Neuron (in vitro differentiated cells): ENCODE data around the gene ENTPD8.
"Not testable (repeated sequence)": the region's sequence is repeated elsewhere in the genome, so short reads cannot be mapped to it uniquely, and the experiment has no call there.

Experiments
- H2AFZ ChIP-seq: one replicate; pipeline ENCODE4 v1.6.1; 2013; ENCODE audit warnings: low read depth, mild to moderate bottlenecking, inconsistent platforms, low read length, moderate library complexity
- H3K27me3 ChIP-seq: one replicate; pipeline ENCODE4 v1.6.1; 2013; ENCODE audit warnings: low read length; ENCODE audit not compliant: insufficient read depth
- H3K36me3 ChIP-seq: one replicate; pipeline ENCODE4 v1.6.1; 2013; ENCODE audit warnings: low read length; ENCODE audit not compliant: insufficient read depth
- H3K4me1 ChIP-seq: one replicate; pipeline ENCODE4 v1.6.1; 2013; ENCODE audit warnings: low read length; ENCODE audit not compliant: insufficient read depth
- H3K4me3 ChIP-seq: 2 replicates; pipeline ENCODE4 v1.5.1; 2013; ENCODE audit warnings: mild to moderate bottlenecking, low read length, moderate library complexity
- H3K9me3 ChIP-seq: one replicate; pipeline ENCODE4 v1.6.1; 2013; ENCODE audit warnings: low read length

The ENTPD8 gene

DNA sequence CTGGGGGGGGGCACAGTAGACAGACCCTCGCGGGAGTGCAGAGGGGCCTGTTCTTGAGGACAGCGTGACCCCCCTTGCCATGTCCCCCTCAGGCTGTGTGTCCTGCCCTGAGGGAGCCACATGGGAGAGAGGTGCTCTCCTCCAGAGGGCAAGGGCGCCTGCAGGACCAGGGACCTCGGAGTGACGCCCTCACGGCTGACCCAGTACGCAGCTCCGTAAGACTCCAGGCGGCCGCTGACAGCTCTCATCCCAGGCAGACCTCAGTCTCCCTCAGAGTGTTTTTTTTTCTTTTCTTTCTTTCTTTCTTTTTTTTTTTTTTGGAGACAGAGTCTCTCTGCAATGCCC is 45.5 kb downstream of the ENTPD8 start:
- no peaks in the 10 kb centered on the region for H3K27me3 ChIP-seq
- H3K4me1 ChIP-seq = peaks cover 4% of the 10 kb centered on the region
- no peak overlapping the region for H2AFZ ChIP-seq
- H3K4me3 ChIP-seq = no peak overlapping the region
- H3K9me3 ChIP-seq = peaks cover 4% of the 10 kb centered on the region
- H3K36me3 ChIP-seq = peaks cover 2% of the 10 kb centered on the region

DNA sequence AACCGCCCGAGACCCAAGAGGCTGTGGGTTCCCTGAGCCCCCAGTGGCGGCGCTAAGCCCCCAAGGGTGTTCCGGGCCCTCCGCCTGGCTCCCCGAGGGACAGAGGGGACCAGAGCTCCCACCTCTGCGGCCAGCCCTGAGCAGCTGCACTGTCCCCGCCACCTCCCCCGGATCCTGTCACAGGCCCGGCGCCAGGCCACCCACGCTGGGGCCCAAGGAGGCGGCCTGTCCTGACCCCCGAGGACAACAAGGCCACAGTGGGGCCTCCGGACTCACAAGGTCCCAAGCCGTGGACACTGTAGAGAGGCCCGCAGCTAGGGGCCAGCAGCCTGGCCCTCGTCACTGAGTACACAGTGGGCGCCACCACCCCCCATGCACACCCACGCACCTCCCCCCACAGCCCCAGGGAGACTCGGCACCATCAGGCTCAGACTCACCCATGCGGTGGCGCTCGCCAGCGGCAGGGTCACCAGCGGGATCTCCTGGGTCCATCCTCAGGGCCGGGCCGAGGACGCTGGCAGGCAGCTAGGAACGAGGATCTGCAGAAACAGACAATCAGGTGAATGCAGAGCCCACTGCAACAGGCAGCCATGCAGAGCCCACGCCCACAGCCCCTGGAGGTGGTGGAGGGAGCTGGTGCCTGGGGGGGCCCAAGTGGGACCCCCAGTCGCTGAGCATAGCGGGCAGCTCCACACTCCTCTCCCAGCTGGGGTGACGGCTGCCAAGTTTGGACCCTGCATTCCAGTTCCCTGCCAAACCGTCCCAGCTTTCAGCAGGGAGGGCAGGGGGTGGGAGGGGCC is 46.1 kb downstream of the ENTPD8 start:
- Histone ChIP-seq H3K4me3 (no peak overlapping the region), H3K4me1 (peaks cover 4% of the 10 kb centered on the region), H3K36me3 (peaks cover 2% of the 10 kb centered on the region), H3K9me3 (peaks cover 4% of the 10 kb centered on the region), H3K27me3 (no peaks in the 10 kb centered on the region), H2AFZ (no peak overlapping the region)

DNA sequence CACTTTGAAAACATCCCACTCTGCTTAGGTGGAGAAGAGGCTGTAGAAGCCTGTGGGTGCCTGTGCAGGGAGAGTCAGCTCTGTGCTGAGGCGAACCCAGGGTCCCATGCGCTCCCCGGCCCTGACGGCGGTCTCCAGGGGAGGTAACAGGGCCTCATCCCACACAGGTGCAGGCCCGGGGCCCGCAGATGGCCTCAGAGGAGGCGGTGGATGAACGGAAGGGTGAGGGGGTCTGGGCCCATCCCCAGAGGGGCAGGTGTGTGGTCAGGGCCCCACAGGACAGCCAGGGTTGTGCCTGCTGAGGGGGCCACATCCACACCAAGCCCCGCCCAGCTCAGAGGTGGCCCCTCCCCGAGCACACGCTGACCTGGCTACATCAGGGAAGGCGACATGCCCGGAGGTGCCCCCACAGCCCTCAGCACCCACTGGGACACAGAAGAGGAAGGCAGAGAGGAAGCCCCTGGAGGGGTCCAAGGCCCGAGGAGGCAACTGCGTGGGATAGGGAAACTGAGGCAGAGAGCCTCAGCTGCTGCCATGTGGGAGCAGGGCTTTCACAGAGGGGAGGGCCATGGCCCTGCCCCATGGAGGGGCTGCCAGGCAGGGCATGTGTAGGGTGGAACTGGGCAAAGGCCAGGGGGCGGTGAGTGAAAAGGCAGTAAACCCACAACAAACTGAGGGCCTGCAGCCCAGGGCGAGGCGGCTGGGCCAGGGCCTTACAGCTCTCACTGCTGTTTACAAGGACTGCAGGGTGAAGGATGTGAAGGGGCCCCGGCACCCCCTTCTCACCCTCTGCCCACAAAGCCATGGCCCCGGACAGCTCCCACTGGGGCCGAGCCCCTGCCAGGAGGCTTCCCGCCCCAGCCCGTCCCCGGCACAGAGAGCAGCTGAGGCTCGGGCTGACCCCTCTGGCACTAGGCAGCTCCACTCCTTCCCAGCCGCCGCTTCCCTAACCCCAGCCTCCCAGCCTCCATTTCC is 47.7 kb downstream of the ENTPD8 start:
- peaks cover 2% of the 10 kb centered on the region for H3K36me3 ChIP-seq
- peaks cover 4% of the 10 kb centered on the region for H3K4me1 ChIP-seq
- no peaks in the 10 kb centered on the region for H3K9me3 ChIP-seq
- H3K27me3 ChIP-seq = no peaks in the 10 kb centered on the region
- no peak overlapping the region for H3K4me3 ChIP-seq
- no peak overlapping the region for H2AFZ ChIP-seq

DNA sequence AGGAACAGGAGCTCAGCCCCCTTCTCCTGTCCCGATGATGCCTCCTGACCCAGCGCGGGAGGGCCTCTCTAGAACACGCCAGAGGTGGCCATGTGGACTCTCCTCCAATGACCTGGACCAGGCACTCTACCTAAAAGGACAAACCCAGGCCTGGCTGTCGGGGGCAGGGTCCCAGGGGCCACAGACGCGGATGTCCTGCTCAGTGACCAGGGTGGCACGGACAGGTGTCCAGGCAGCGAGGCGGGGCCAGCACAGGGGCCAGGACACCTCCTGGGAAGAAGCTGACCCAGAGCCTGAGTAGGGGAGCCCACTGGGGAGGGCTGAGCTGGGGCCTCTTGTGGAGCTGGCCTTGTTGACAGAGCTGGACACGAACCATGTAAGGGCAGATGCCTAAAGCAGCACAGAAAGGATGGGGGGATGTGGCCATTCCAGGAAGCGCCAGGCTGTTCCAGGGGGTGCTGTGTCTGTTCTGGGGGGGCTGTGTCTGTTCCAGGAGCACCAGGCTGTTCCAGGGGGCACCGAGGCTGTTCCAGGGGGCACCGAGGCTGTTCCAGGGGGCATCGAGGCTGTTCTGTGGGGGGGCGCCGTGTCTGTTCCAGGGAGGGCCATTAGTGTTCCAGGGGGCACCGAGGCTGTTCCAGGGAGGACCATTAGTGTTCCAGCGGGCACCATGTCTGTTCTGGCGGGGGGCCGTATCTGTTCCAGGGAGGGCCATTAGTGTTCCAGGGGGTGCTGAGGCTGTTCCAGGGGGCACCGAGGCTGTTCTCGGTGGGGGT is 48.7 kb downstream of the ENTPD8 start:
- H2AFZ ChIP-seq = no peak overlapping the region
- no peak overlapping the region for H3K4me3 ChIP-seq
- peaks cover 2% of the 10 kb centered on the region for H3K36me3 ChIP-seq
- H3K27me3 ChIP-seq = no peaks in the 10 kb centered on the region
- peaks cover 7% of the 10 kb centered on the region for H3K4me1 ChIP-seq
- no peaks in the 10 kb centered on the region for H3K9me3 ChIP-seq

DNA sequence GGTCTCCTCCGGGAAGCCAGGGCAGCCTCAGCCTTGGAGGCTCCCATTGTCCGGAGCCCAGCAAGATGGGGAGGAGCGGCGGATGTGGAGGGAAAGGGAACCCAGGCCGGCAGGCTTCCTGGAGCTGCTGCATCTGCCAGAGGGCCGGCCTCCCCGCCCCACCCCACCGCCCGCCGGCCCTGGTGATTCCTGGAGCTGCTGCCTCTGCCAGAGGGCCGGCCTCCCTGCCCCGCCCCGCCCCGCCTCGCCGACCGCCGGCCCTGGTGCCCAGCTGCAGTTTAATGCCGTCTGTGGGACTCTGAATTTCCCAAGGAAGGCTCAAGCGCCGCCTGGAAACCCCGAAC is 49.8 kb downstream of the ENTPD8 start:
- Histone ChIP-seq H3K27me3 (no peaks in the 10 kb centered on the region), H3K4me1 (peaks cover 7% of the 10 kb centered on the region), H3K4me3 (no peak overlapping the region), H2AFZ (no peak overlapping the region), H3K9me3 (no peaks in the 10 kb centered on the region), H3K36me3 (peaks cover 2% of the 10 kb centered on the region)

DNA sequence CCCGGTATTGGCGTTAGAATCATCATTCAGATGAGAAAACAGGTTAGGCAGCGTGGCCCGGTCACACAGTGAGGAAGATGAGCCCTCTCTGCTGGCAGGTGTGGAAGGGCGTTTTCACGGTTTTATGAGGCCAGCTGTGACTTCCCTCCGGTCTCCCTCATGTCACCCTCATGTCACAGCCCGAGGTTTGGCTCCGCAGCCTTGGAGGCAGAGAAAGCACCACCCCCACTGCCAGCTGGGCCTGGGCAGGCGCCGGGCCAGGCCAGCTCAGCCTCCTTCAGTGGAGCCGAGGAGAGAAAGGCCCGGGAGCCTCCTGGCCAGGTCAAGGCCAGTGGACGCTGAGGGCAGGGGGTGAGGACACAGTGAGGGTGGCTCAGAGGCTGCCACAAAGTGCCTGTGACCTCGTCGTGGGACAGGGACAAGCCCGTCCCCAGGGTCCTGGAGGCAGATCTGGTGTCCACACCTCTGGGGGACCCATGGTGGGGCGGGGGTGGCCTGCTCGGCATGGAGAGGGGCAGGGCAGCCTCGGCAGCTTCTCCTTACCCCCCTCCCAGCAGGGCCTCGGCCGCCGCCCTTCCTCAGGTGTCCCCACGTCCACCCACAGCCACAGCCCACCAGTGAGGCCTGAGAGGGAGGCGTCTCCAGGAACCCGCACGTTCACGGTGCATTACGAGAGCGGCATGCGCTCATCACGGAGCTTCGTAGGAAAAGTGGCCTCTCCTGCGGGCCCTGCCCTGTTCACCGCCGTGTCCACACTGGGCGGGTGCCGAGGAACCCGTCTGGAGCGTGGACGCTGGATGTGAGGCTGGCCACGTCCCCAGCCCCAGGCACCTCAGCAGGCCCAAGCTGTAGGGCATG is 50.4 kb downstream of the ENTPD8 start:
- Histone ChIP-seq H3K9me3 (no peaks in the 10 kb centered on the region), H3K36me3 (peaks cover 2% of the 10 kb centered on the region), H3K4me3 (no peak overlapping the region), H3K27me3 (no peaks in the 10 kb centered on the region), H2AFZ (no peak overlapping the region), H3K4me1 (peaks cover 6% of the 10 kb centered on the region)

DNA sequence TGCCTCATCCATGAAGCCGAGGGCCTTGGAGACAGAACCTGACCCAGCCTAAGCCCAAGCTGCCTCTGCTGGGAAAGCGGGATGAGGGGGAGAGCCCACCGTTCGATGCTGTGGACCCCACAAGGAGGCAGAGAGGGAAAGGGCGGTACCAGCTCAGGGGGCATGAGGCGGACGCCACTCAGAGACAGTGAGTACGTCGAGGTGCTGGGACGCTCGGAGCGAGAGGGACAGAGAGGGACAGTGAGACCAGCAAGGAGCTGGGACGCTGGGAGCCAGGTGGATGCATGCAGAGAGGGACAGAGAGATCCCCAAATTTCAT is 51.8 kb downstream of the ENTPD8 start:
- no peaks in the 10 kb centered on the region for H3K27me3 ChIP-seq
- no peak overlapping the region for H3K4me3 ChIP-seq
- H2AFZ ChIP-seq = no peak overlapping the region
- H3K36me3 ChIP-seq = peaks cover 2% of the 10 kb centered on the region
- H3K9me3 ChIP-seq = no peaks in the 10 kb centered on the region
- H3K4me1 ChIP-seq = peaks cover 4% of the 10 kb centered on the region

DNA sequence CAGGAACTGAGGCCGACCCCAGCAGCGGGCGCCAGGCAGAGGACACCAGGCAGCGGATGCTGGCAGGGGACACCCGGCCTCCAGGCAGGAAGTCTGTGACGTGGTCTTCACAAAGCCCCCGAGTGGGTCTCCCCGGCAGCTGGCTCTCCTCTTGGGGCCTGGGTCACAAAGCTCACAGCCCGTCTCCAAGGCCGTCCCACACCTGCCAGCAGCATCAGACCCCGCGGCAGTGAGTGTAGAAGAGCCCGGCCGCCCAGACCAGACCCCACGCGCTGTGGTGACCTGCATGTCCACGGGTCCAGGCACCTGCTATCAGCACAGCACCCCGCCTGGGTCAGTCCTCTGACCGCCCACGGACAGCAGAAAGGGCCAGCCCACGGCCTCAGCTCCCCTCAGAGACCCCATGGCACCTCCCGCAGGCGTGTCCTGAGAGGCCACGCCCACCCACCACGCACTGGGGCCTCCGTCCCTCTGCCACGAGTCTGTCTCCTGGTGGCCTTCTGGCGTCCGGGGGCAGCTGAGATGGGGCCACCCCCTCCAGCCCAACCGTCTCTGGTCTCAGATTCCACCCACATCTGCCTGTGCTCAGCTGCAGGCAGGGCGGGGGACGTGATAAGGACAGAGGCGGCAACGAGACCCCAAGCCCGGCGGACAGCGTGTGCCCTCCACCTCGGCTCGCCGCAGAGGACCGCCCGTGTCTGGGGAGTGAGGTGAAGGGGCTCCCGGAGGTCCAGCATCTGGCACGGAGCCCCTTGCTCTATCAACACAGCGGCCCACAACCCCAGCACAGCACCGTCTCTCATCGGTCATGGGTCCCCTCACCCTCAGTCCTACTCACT is 52.3 kb downstream of the ENTPD8 start:
- Histone ChIP-seq H3K9me3 (no peaks in the 10 kb centered on the region), H3K36me3 (peaks cover 2% of the 10 kb centered on the region), H2AFZ (no peak overlapping the region), H3K4me1 (peaks cover 4% of the 10 kb centered on the region), H3K27me3 (no peaks in the 10 kb centered on the region), H3K4me3 (no peak overlapping the region)

DNA sequence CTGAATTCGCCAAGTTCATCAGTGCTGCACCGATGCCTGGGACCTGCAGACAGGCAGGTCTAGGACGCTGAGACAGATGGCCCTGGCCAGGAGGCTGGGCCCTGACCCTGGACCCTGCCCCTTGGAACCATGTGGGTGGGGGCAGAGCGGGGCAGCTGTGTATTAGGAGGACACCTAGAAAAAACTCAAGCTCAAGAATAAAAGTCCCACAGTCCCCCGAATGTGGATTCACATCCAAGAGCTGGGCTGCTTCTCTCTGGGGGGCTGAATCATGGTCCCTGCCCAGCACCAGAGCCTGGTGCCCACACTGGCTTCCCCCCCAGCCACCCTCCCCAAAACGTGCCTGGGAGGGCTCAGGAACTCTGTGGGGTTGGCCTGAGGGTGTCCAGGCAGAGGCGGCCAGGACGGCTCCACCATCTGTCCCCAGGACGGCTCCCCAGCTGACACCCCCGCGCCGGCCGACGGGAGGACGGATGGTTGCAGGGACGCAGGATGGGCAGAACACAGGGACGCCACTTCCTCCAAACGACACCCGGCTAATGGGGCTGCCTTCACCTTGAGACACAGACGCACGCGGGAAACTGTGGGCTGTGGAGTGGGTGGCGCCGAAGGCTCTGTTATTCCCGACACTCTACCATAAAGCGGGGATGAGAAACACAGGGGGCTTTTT is 53.1 kb downstream of the ENTPD8 start:
- H3K9me3 ChIP-seq = no peaks in the 10 kb centered on the region
- no peak overlapping the region for H3K4me3 ChIP-seq
- no peaks in the 10 kb centered on the region for H3K27me3 ChIP-seq

DNA sequence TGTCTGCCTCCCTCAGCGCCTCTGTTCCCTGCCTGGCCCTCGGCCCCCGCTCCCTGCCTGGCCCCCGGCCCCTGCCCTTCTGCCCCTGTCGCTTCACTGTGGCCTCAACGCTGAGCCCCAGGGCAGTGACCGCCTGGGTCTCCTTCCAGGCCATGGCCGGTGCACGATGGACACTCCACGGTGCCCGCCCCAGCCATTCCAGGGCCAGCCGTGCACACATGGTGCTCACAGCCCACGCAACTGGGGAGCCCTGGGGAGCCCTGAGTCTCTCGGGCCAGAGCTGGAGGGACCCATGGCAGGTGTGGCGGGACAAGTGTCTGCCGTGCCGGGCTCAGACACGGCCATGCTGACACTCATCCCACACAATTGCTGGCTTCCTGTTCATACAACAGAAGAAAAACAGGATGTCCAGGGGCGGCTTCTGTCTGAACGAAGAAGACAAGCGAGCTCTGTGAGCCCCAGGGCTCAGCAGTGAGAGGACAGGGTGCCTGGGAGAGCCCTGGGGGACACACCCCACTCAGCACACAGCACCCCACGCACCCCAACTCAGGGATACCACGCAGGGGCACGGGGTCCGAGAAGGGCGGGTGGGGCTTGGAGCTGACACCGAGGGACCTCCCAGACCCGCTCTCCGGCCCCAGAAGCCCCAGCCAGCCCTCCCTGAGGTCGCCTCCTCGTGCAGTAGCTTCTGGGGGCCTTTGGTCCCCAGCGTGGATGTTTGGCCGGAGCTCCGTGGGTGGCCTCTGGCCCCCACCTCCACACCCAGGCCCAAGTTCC is 53.9 kb downstream of the ENTPD8 start:
- no peak overlapping the region for H2AFZ ChIP-seq
- no peaks in the 10 kb centered on the region for H3K27me3 ChIP-seq
- peaks cover 10% of the 10 kb centered on the region for H3K4me1 ChIP-seq
- H3K36me3 ChIP-seq = peaks cover 2% of the 10 kb centered on the region
- H3K9me3 ChIP-seq = no peaks in the 10 kb centered on the region
- H3K4me3 ChIP-seq = no peak overlapping the region

More for the DNA sequence above, 53.1 kb downstream of the ENTPD8 start:
- H2AFZ ChIP-seq = no peak overlapping the region
- peaks cover 7% of the 10 kb centered on the region for H3K4me1 ChIP-seq
- peaks cover 2% of the 10 kb centered on the region for H3K36me3 ChIP-seq

DNA sequence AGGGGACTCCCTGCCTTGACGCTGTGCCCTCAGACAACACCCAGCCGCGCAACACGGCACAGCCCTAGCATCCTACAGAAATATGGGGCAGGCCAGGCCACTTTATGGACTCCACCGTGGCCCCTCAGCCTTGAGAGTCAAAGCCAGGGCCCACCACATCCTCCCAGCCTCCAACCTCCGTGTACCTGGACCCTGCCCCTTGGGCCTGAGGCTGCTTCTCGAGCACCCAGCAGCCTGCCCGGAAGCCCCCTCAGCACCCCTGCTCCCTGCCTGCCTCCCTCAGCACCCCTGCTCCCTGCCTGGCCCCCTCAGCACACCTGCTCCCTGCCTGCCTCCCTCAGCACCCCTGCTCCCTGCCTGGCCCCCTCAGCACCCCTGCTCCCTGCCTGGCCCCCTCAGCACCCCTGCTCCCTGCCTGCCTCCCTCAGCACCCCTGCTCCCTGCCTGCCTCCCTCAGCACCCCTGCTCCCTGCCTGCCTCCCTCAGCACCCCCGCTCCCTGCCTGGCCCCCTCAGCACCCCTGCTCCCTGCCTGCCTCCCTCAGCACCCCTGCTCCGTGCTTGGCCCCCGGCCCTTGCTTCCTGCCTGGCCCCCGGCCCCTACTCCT is 54.5 kb downstream of the ENTPD8 start:
- H3K36me3 ChIP-seq, H3K9me3 ChIP-seq, H3K4me3 ChIP-seq, H3K27me3 ChIP-seq, H2AFZ ChIP-seq: not testable (repeated sequence)
- peaks cover 10% of the 10 kb centered on the region for H3K4me1 ChIP-seq
